ENCODE measurements around the gene DPP6. TPM values are rescaled to one million over a fixed set of nuclear protein-coding genes. Genes with fewer than 3 reads are reported as not detected.

The DPP6 gene
- polyA plus RNA-seq, 2 of the 4 experiments (the other 2 are of a cell fraction): not detected

GRCh38 chr7:154437234-154437633 is 385.0 kb downstream of the DPP6 start:
- Histone ChIP-seq H3K27ac (no peak overlapping the region), H3K9me3 (no peaks in the 10 kb centered on the region), H3K4me2 (no peak overlapping the region), H3K4me3 (no peak overlapping the region), H3K4me1 (no peaks in the 10 kb centered on the region)
- FAIRE-seq (no peak), DNase-seq (ENCODE audit: low read depth in 1 of 2, low spot score in 1 of 2) (no peak), ATAC-seq (no peak)
- CTCF ChIA-PET: no interaction called here
- WGBS (ENCODE audit: missing lambda C conversion rate): 27% methylated on average over 2 of the region's 2 CpGs
- POLR2A ChIA-PET: no interaction called here
- no peak for TF ChIP-seq RFX5 (IDR thresholded peaks at IDR 0.05)
- TF ChIP-seq SMC3 (IDR thresholded peaks at IDR 0.05): no peak
- TF ChIP-seq POLR2A (IDR thresholded peaks at IDR 0.05; ENCODE audit: low read length): no peak
- no peak for TF ChIP-seq CEBPB (IDR thresholded peaks at IDR 0.05)
- no peak for TF ChIP-seq NFE2L2 (conservative IDR thresholded peaks at IDR 0.05; ENCODE audit: low read length)
- TF ChIP-seq, protein P1, sequence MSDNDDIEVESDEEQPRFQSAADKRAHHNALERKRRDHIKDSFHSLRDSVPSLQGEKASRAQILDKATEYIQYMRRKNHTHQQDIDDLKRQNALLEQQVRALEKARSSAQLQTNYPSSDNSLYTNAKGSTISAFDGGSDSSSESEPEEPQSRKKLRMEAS (IDR thresholded peaks at IDR 0.05): no peak
- TF ChIP-seq GATA3 (IDR thresholded peaks at IDR 0.05; ENCODE audit: borderline replicate concordance): no peak
- TF ChIP-seq CBX8 (IDR thresholded peaks at IDR 0.05): no peak
- TF ChIP-seq TFCP2L1 (CRISPR knock-in tag; IDR thresholded peaks at IDR 0.05): no peak
- TF ChIP-seq HOXB5 (CRISPR knock-in tag; IDR thresholded peaks at IDR 0.05): no peak
- TF ChIP-seq ZC3H11A (IDR thresholded peaks at IDR 0.05): no peak
- TF ChIP-seq CHD4 (IDR thresholded peaks at IDR 0.05; ENCODE audit: borderline replicate concordance): no peak
- TF ChIP-seq BCL3 (IDR thresholded peaks at IDR 0.05): no peak
- no peak for TF ChIP-seq ZSCAN20 (CRISPR knock-in tag; IDR thresholded peaks at IDR 0.05)
- no peak for TF ChIP-seq RCOR1 (IDR thresholded peaks at IDR 0.05; ENCODE audit: low read depth, low read length)
- no peak for TF ChIP-seq NR3C1 (IDR thresholded peaks at IDR 0.05)
- no peak for TF ChIP-seq USF2 (IDR thresholded peaks at IDR 0.05)
- no peak for TF ChIP-seq MAFK (IDR thresholded peaks at IDR 0.05; ENCODE audit: partially characterized antibody)
- TF ChIP-seq MAZ (IDR thresholded peaks at IDR 0.05; ENCODE audit: borderline replicate concordance, low read depth, low read length): no peak
- no peak for TF ChIP-seq BHLHE40 (IDR thresholded peaks at IDR 0.05; ENCODE audit: low read depth, low read length)

DNA sequence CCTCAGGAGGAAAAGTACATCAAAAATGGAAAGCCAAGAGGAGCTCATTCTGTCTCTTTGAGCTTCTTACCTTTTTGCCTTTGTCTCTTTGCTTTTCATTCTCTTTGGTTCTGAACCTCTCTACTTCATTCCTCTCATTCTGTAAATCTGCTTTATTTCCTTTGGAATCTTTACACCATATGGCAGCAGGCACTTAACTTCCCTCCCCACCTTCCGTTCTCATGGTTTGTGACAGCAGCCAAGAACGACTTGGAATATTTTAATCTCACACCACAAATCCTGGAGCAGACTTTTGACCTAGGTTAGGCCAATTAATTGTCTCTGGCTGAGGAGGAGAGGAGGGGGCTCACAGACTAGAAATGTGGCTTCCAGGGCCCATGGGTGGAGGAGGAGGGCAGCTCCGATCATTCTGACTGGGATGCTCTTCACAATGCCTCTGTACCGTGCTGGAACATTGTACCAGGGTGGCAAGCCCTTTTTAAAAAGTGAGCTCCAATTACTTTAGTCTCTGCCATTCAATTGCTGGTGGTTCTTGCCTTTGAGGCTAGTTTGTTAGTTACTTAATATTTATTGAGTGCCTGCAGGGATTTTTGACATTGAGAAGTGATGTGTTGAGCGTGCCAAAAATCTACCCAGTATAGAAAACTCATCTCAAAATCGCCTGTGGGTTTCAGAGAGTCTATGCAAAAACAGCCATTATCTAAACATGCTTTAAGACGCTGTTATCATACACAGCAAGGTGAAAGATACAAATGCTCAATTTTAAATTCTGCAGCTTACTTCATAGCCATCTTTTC is 386.6 kb downstream of the DPP6 start:
- H3K9me3 ChIP-seq: no peaks in the 10 kb centered on the region
- H3K4me3 ChIP-seq: no peak overlapping the region
- ChIA-PET CTCF (no interaction called here), POLR2A (no interaction called here)
- no peak overlapping the region for H3K4me2 ChIP-seq
- FAIRE-seq (no peak), ATAC-seq (no peak), DNase-seq (ENCODE audit: low read depth in 1 of 2, low spot score in 1 of 2) (no peak)
- no peak overlapping the region for H3K27ac ChIP-seq
- TF ChIP-seq POLR2A (IDR thresholded peaks at IDR 0.05; ENCODE audit: low read length) (no peak), ZNF302 (CRISPR knock-in tag; IDR thresholded peaks at IDR 0.05) (no peak), EP300 (IDR thresholded peaks at IDR 0.05) (no peak), EHMT2 (IDR thresholded peaks at IDR 0.05; ENCODE audit: low read depth) (no peak)
- TF ChIP-seq, protein P1 (IDR thresholded peaks at IDR 0.05): no peak
- WGBS (ENCODE audit: missing lambda C conversion rate): 4% methylated on average over 7 of the region's 7 CpGs
- no peaks in the 10 kb centered on the region for H3K4me1 ChIP-seq

DNA sequence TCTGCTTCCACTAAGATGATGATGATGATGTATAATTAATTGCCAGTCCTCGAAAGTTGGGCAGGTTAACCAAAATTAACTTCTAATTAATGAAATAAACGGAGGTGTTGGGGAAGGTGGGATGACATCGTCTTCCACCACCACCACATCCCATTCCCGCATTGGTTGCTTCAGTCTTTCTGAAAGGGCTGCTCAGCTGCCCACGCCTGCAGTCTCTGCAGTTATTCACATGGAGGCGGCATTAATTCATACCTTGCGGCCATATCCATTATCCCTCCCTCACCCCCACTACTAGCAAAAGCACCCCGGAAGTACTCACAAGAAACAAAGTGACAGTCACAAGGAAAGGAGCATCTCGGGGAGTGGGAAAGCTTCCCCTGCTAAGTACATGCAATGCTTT is 387.9 kb downstream of the DPP6 start:
- ChIA-PET CTCF (no interaction called here), POLR2A (no interaction called here)
- Histone ChIP-seq H3K4me2 (no peak overlapping the region), H3K27ac (no peak overlapping the region), H3K9me3 (no peaks in the 10 kb centered on the region), H3K4me3 (no peak overlapping the region), H3K4me1 (no peaks in the 10 kb centered on the region)
- no peak for TF ChIP-seq BHLHE40 (IDR thresholded peaks at IDR 0.05; ENCODE audit: low read depth, low read length)
- TF ChIP-seq, protein P1 (IDR thresholded peaks at IDR 0.05): no peak
- no peak for TF ChIP-seq SMC3 (IDR thresholded peaks at IDR 0.05)
- TF ChIP-seq ZC3H11A (IDR thresholded peaks at IDR 0.05): no peak
- no peak for TF ChIP-seq NPAS2 (CRISPR knock-in tag; IDR thresholded peaks at IDR 0.05; ENCODE audit: borderline replicate concordance)
- TF ChIP-seq CBX8 (IDR thresholded peaks at IDR 0.05): no peak
- TF ChIP-seq, protein P2, sequence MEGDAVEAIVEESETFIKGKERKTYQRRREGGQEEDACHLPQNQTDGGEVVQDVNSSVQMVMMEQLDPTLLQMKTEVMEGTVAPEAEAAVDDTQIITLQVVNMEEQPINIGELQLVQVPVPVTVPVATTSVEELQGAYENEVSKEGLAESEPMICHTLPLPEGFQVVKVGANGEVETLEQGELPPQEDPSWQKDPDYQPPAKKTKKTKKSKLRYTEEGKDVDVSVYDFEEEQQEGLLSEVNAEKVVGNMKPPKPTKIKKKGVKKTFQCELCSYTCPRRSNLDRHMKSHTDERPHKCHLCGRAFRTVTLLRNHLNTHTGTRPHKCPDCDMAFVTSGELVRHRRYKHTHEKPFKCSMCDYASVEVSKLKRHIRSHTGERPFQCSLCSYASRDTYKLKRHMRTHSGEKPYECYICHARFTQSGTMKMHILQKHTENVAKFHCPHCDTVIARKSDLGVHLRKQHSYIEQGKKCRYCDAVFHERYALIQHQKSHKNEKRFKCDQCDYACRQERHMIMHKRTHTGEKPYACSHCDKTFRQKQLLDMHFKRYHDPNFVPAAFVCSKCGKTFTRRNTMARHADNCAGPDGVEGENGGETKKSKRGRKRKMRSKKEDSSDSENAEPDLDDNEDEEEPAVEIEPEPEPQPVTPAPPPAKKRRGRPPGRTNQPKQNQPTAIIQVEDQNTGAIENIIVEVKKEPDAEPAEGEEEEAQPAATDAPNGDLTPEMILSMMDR (IDR thresholded peaks at IDR 0.05): no peak
- TF ChIP-seq ATOH8 (CRISPR knock-in tag; IDR thresholded peaks at IDR 0.05; ENCODE audit: low read depth): no peak
- TF ChIP-seq CEBPB (IDR thresholded peaks at IDR 0.05): no peak
- TF ChIP-seq HOXA7 (CRISPR knock-in tag; IDR thresholded peaks at IDR 0.05): no peak
- TF ChIP-seq FOSL2 (IDR thresholded peaks at IDR 0.05): no peak
- no peak for TF ChIP-seq FOSL2 (CRISPR knock-in tag; IDR thresholded peaks at IDR 0.05)
- no peak for TF ChIP-seq HDAC2 (IDR thresholded peaks at IDR 0.05)
- TF ChIP-seq RARB (CRISPR knock-in tag; IDR thresholded peaks at IDR 0.05): no peak
- FAIRE-seq (no peak), DNase-seq (ENCODE audit: low read depth in 1 of 2, low spot score in 1 of 2) (no peak), ATAC-seq (no peak)
- WGBS (ENCODE audit: missing lambda C conversion rate): 12% methylated on average over 9 of the region's 9 CpGs
